ENCODE data around the gene NR6A1. TPM values are rescaled to one million over a fixed set of nuclear protein-coding genes. Genes with fewer than 3 reads are reported as not detected.

The NR6A1 gene
- total and polyA plus RNA-seq, 2 experiments from 2014 or later, result 0.16 TPM; not detected in 1

- H3K79me2 ChIP-seq (ENCODE audit: insufficient read depth), result no peaks in the 10 kb centered on the region
- 64 to 75% methylated on average over 7 of the region's 7 CpGs for WGBS, 2 experiments (ENCODE audit: low coverage in 1 of 2, low lambda C conversion rate in 2 of 2, missing lambda C conversion rate in 2 of 2)
- in situ Hi-C loops (cut with MboI), result no loop called here
- TF ChIP-seq EZH2 (IDR thresholded peaks at IDR 0.05; ENCODE audit: insufficient read depth, poor library complexity, severe bottlenecking) (no peak), EZH2phosphoT487 (IDR thresholded peaks at IDR 0.05; ENCODE audit: insufficient read depth, low read depth) (no peak)
- no peak overlapping the region for H3K4me3 ChIP-seq
- no peak overlapping the region for H3K4me2 ChIP-seq (ENCODE audit: unreplicated experiment)
- DNase-seq, result no peak
- no peak overlapping the region for H3K9ac ChIP-seq
- H2AFZ ChIP-seq, result no peak overlapping the region
- H3K27ac ChIP-seq, result no peak overlapping the region
- H3K27me3 ChIP-seq (replicated peaks; ENCODE audit: insufficient read depth), result peaks cover 16% of the 10 kb centered on the region
- no peaks in the 10 kb centered on the region for H3K9me2 ChIP-seq (ENCODE audit: insufficient read depth)
- no peaks in the 10 kb centered on the region for H3K36me3 ChIP-seq (ENCODE audit: low read depth)
- H4K20me1 ChIP-seq (ENCODE audit: insufficient read depth), result no peaks in the 10 kb centered on the region
- H3F3A ChIP-seq (ENCODE audit: insufficient read depth), result no peaks in the 10 kb centered on the region
- no peaks in the 10 kb centered on the region for H3K4me1 ChIP-seq (ENCODE audit: insufficient read depth)
- no peaks in the 10 kb centered on the region for H3K9me3 ChIP-seq (ENCODE audit: low read depth)
Measured at GRCh38 chr9:124472770-124473169, 298.3 kb downstream of the NR6A1 start.

GRCh38 chr9:124471761-124472160 is 299.4 kb downstream of the NR6A1 start:
- Histone ChIP-seq H4K20me1 (ENCODE audit: insufficient read depth) (no peaks in the 10 kb centered on the region), H3F3A (ENCODE audit: insufficient read depth) (no peaks in the 10 kb centered on the region), H3K4me1 (ENCODE audit: insufficient read depth) (no peaks in the 10 kb centered on the region), H3K9me2 (ENCODE audit: insufficient read depth) (no peaks in the 10 kb centered on the region), H3K27me3 (replicated peaks; ENCODE audit: insufficient read depth) (peaks cover 8% of the 10 kb centered on the region), H3K36me3 (ENCODE audit: low read depth) (no peaks in the 10 kb centered on the region), H3K79me2 (ENCODE audit: insufficient read depth) (no peaks in the 10 kb centered on the region), H2AFZ (no peak overlapping the region), H3K9ac (no peak overlapping the region), H3K27ac (no peak overlapping the region), H3K4me2 (ENCODE audit: unreplicated experiment) (no peak overlapping the region), H3K9me3 (ENCODE audit: low read depth) (no peaks in the 10 kb centered on the region), H3K4me3 (no peak overlapping the region)
- WGBS, 2 experiments (ENCODE audit: low coverage in 1 of 2, low lambda C conversion rate in 2 of 2, missing lambda C conversion rate in 2 of 2), result 43 to 51% methylated on average over 9 of the region's 9 CpGs
- DNase-seq, result no peak
- in situ Hi-C loops (cut with MboI), result no loop called here
- TF ChIP-seq EZH2 (IDR thresholded peaks at IDR 0.05; ENCODE audit: insufficient read depth, poor library complexity, severe bottlenecking) (no peak), EZH2phosphoT487 (IDR thresholded peaks at IDR 0.05; ENCODE audit: insufficient read depth, low read depth) (no peak)

- Histone ChIP-seq H3K4me3 (no peak overlapping the region), H3K27me3 (replicated peaks; ENCODE audit: insufficient read depth) (no peaks in the 10 kb centered on the region), H2AFZ (no peak overlapping the region), H3K9me2 (ENCODE audit: insufficient read depth) (no peaks in the 10 kb centered on the region), H3K4me1 (ENCODE audit: insufficient read depth) (no peaks in the 10 kb centered on the region), H3K36me3 (ENCODE audit: low read depth) (no peaks in the 10 kb centered on the region), H3K4me2 (ENCODE audit: unreplicated experiment) (no peak overlapping the region), H3K27ac (no peak overlapping the region), H3K9ac (no peak overlapping the region), H3K79me2 (ENCODE audit: insufficient read depth) (no peaks in the 10 kb centered on the region), H4K20me1 (ENCODE audit: insufficient read depth) (no peaks in the 10 kb centered on the region), H3F3A (ENCODE audit: insufficient read depth) (no peaks in the 10 kb centered on the region), H3K9me3 (ENCODE audit: low read depth) (no peaks in the 10 kb centered on the region)
- 53 to 62% methylated on average over 7 of the region's 7 CpGs for WGBS, 2 experiments (ENCODE audit: low coverage in 1 of 2, low lambda C conversion rate in 2 of 2, missing lambda C conversion rate in 2 of 2)
- TF ChIP-seq EZH2phosphoT487 (IDR thresholded peaks at IDR 0.05; ENCODE audit: insufficient read depth, low read depth) (no peak), EZH2 (IDR thresholded peaks at IDR 0.05; ENCODE audit: insufficient read depth, poor library complexity, severe bottlenecking) (no peak)
- in situ Hi-C loops (cut with MboI), result no loop called here
- no peak for DNase-seq
Measured at GRCh38 chr9:124470726-124471125, 300.4 kb downstream of the NR6A1 start.

- H4K20me1 ChIP-seq (ENCODE audit: insufficient read depth), result no peaks in the 10 kb centered on the region
- H3K9me3 ChIP-seq (ENCODE audit: low read depth), result no peaks in the 10 kb centered on the region
- H3K36me3 ChIP-seq (ENCODE audit: low read depth), result no peaks in the 10 kb centered on the region
- H3F3A ChIP-seq (ENCODE audit: insufficient read depth), result no peaks in the 10 kb centered on the region
- H3K79me2 ChIP-seq (ENCODE audit: insufficient read depth), result no peaks in the 10 kb centered on the region
- no peak overlapping the region for H3K9ac ChIP-seq
- WGBS, 2 experiments (ENCODE audit: low coverage in 1 of 2, low lambda C conversion rate in 2 of 2, missing lambda C conversion rate in 2 of 2), result 62 to 66% methylated on average over 13 of the region's 13 CpGs
- in situ Hi-C loops (cut with MboI), result no loop called here
- H3K9me2 ChIP-seq (ENCODE audit: insufficient read depth), result no peaks in the 10 kb centered on the region
- no peak overlapping the region for H3K4me3 ChIP-seq
- H3K27ac ChIP-seq, result no peak overlapping the region
- H3K4me2 ChIP-seq (ENCODE audit: unreplicated experiment), result no peak overlapping the region
- no peaks in the 10 kb centered on the region for H3K27me3 ChIP-seq (replicated peaks; ENCODE audit: insufficient read depth)
- H2AFZ ChIP-seq, result no peak overlapping the region
- no peak for DNase-seq
- TF ChIP-seq EZH2 (IDR thresholded peaks at IDR 0.05; ENCODE audit: insufficient read depth, poor library complexity, severe bottlenecking), result no peak
- TF ChIP-seq EZH2phosphoT487 (IDR thresholded peaks at IDR 0.05; ENCODE audit: insufficient read depth, low read depth), result no peak
- no peaks in the 10 kb centered on the region for H3K4me1 ChIP-seq (ENCODE audit: insufficient read depth)
Measured at GRCh38 chr9:124470306-124470705, 300.8 kb downstream of the NR6A1 start.
